GM12874 (cell line): ENCODE results near the gene CUL1.

Experiments
- CTCF ChIP-seq: IDR thresholded peaks from 2 replicates; pipeline ENCODE4 v1.5.1; 2011; ENCODE audit warnings: low read depth, mild to moderate bottlenecking, control low read depth, low read length, moderate library complexity; ENCODE audit not compliant: insufficient read depth

The CUL1 gene

GRCh38 chr7:148665221-148665620 is 33.5 kb upstream of the CUL1 start:
- no peak for TF ChIP-seq CTCF

GRCh38 chr7:148669927-148670326 is 28.8 kb upstream of the CUL1 start:
- TF ChIP-seq CTCF: no peak

GRCh38 chr7:148670374-148670773 is 28.3 kb upstream of the CUL1 start:
- no peak for TF ChIP-seq CTCF

- TF ChIP-seq CTCF: no peak
Observed at GRCh38 chr7:148670807-148671206, 27.9 kb upstream of the CUL1 start.

GRCh38 chr7:148672041-148672440 is 26.7 kb upstream of the CUL1 start:
- no peak for TF ChIP-seq CTCF

GRCh38 chr7:148674689-148675088 is 24.0 kb upstream of the CUL1 start:
- TF ChIP-seq CTCF: no peak

GRCh38 chr7:148676291-148676690 is 22.4 kb upstream of the CUL1 start:
- no peak for TF ChIP-seq CTCF

GRCh38 chr7:148681821-148682220 is 16.9 kb upstream of the CUL1 start:
- no peak for TF ChIP-seq CTCF
